ENCODE results near the gene ATG5. TPM values are rescaled to one million over a fixed set of nuclear protein-coding genes. Genes with fewer than 3 reads are reported as not detected.

Gene ATG5
- polyA plus RNA-seq, 1 of the 3 experiments (the other 2 are of a cell fraction) = 15.5 TPM

DNA sequence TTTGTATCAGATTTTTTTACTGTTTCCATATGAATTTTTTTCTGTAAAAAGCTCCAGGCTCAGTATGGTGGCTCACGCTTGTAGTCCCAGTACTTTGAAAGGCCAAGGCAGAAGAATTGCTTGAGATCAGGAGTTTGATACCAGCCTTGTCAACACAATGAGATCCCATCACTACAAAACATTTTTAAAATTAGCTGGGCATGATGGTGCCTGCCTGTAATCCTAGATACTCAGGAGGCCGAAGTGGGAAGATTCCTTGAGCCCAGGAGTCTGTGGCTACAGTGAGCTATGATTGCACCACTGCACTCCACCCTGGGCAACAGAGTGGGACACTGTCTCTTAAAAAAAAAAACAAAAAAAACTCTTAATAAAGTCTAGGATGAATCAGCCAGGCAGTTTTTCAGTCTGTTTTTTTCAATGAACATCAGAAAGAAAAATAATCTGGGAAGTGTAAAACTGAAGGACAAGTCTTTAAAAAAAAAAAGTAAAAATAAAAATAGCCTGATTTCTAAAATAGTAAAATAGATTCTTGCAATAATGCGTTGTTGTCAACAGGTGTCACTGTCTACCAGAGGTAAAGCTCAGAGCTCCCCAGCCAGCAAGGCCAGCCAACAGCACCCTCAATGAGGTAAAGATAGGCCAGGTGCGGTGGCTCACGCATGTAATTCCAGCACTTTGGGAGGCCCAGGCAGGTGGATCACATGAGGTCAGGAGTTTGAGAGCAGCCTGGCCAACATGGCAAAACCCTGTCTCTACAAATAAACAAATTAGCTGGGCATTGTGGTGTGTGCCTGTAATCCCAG is 9.3 kb upstream of the ATG5 start:
- ChIA-PET CTCF (interaction anchor here (0.6 to 2.3 kb wide), 21 partner anchors 9 to 664 kb away, joined by 3 to 7 read pairs (median 3); partner anchors contain the start of gene CRYBG1), POLR2A (no interaction called here)

GRCh38 chr6:106324726-106325335 is 729 bp downstream of the ATG5 start:
- ChIA-PET CTCF (interaction anchor here (0.7 to 1.2 kb wide), 2 partner anchors 16 to 24 kb away, joined by 3 to 4 read pairs; no protein-coding TSS in a partner anchor), POLR2A (interaction anchor here (1.2 kb wide), 2 partner anchors 15 to 22 kb away, joined by 3 to 5 read pairs; no protein-coding TSS in a partner anchor)
- Histone ChIP-seq H3K9me2 (no peaks in the 10 kb centered on the region), H2AFZ (ENCODE audit: low read depth) (peak overlapping the region; percentile 95), H3K27me3 (ENCODE audit: insufficient read depth) (no peaks in the 10 kb centered on the region), H3K4me1 (ENCODE audit: control insufficient read depth in 1 of 2, insufficient read depth in 2 of 2, low read depth in 1 of 2, low read length in 1 of 2) (peaks cover 0 to 9% of the 10 kb centered on the region in 2 experiments; a peak in 2 of 4 replicates), H3F3A (replicated peaks; ENCODE audit: insufficient read depth) (peaks cover 14% of the 10 kb centered on the region), H3K4me2 (peak overlapping the region; percentile 86), H3K4me3 (ENCODE audit: low read depth in 2 of 2, low read length in 1 of 2) (peak overlapping the region; percentile 93 to 94), H3K9ac (peak overlapping the region; percentile 88), H3K36me3 (replicated peaks in 1 of 2; ENCODE audit: control insufficient read depth in 1 of 2, insufficient read depth in 2 of 2, low read length in 1 of 2) (peaks cover 0 to 5% of the 10 kb centered on the region in 2 experiments), H3K27ac (ENCODE audit: low read depth in 2 of 2, low read length in 1 of 2) (peak overlapping the region; percentile 92 to 94), H3K79me2 (ENCODE audit: insufficient read depth) (peaks cover 56% of the 10 kb centered on the region), H4K20me1 (ENCODE audit: insufficient read depth) (peaks cover 16% of the 10 kb centered on the region; the same call in 1 of the 2 replicates), H3K9me3 (no peaks in the 10 kb centered on the region)
- DNase-seq = no peak
- no peak for TF ChIP-seq NFIC (IDR thresholded peaks at IDR 0.05; ENCODE audit: borderline replicate concordance)
- TF ChIP-seq FOXM1 (IDR thresholded peaks at IDR 0.05; ENCODE audit: low read depth) = 0 out of 2 replicates have a peak, but pooled peaks have one; percentile 14
- WGBS (ENCODE audit: low lambda C conversion rate) = 8% methylated on average over 9 of the region's 9 CpGs

More for the DNA sequence above, 9.3 kb upstream of the ATG5 start:
- 19% methylated on average over 4 of the region's 5 CpGs for WGBS (ENCODE audit: low lambda C conversion rate)
- Histone ChIP-seq H3K9me3 (no peaks in the 10 kb centered on the region), H3K9me2 (no peaks in the 10 kb centered on the region), H4K20me1 (ENCODE audit: insufficient read depth) (no peaks in the 10 kb centered on the region), H3F3A (replicated peaks; ENCODE audit: insufficient read depth) (peaks cover 11% of the 10 kb centered on the region), H3K27me3 (ENCODE audit: insufficient read depth) (no peaks in the 10 kb centered on the region), H2AFZ (ENCODE audit: low read depth) (no peak overlapping the region), H3K36me3 (replicated peaks in 1 of 2; ENCODE audit: control insufficient read depth in 1 of 2, insufficient read depth in 2 of 2, low read length in 1 of 2) (no peaks in the 10 kb centered on the region), H3K9ac (no peak overlapping the region), H3K4me1 (ENCODE audit: control insufficient read depth in 1 of 2, insufficient read depth in 2 of 2, low read depth in 1 of 2, low read length in 1 of 2) (peaks cover 0 to 2% of the 10 kb centered on the region in 2 experiments; a peak in 2 of 4 replicates), H3K4me3 (ENCODE audit: low read depth in 2 of 2, low read length in 1 of 2) (no peak overlapping the region), H3K79me2 (ENCODE audit: insufficient read depth) (no peaks in the 10 kb centered on the region), H3K4me2 (no peak overlapping the region), H3K27ac (ENCODE audit: low read depth in 2 of 2, low read length in 1 of 2) (no peak overlapping the region)
- peak; percentile 80 for TF ChIP-seq CTCF (IDR thresholded peaks at IDR 0.05)
- peak; percentile 79 for TF ChIP-seq RAD21 (IDR thresholded peaks at IDR 0.05; ENCODE audit: low read length)
- TF ChIP-seq SMC3 (IDR thresholded peaks at IDR 0.05; ENCODE audit: low read depth, low read length) = peak; percentile 40
- TF ChIP-seq, protein P1, sequence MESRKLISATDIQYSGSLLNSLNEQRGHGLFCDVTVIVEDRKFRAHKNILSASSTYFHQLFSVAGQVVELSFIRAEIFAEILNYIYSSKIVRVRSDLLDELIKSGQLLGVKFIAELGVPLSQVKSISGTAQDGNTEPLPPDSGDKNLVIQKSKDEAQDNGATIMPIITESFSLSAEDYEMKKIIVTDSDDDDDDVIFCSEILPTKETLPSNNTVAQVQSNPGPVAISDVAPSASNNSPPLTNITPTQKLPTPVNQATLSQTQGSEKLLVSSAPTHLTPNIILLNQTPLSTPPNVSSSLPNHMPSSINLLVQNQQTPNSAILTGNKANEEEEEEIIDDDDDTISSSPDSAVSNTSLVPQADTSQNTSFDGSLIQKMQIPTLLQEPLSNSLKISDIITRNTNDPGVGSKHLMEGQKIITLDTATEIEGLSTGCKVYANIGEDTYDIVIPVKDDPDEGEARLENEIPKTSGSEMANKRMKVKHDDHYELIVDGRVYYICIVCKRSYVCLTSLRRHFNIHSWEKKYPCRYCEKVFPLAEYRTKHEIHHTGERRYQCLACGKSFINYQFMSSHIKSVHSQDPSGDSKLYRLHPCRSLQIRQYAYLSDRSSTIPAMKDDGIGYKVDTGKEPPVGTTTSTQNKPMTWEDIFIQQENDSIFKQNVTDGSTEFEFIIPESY (IDR thresholded peaks at IDR 0.05; ENCODE audit: borderline replicate concordance, low read depth) = no peak
- DNase-seq = peak; percentile 60

Data from SK-N-SH (cell line).